SU-DHL-6 (cell line): ENCODE data around the gene ZCCHC8.

ENCODE experiments used
- H2AFZ ChIP-seq: fragments of 200-600 bp; sonication (generic); 2 replicates; pipeline ENCODE4 v1.6.1; 2014; ENCODE audit warnings: low read depth, mild to moderate bottlenecking, moderate library complexity, mixed read lengths, antibody characterized with exemption, low read length; ENCODE audit not compliant: severe bottlenecking
- H3F3A ChIP-seq: fragments of 200-600 bp; shearing (Covaris generic); 2 replicates; pipeline ENCODE4 v1.6.0; 2016; ENCODE audit warnings: antibody characterized with exemption, mild to moderate bottlenecking; ENCODE audit not compliant: insufficient read depth
- H3K27ac ChIP-seq: fragments of 200-600 bp; sonication (generic); 2 replicates; pipeline ENCODE4 v1.5.1; 2016; ENCODE audit warnings: low read depth, mild to moderate bottlenecking, low read length, moderate library complexity, mixed read lengths
- H3K27me3 ChIP-seq: fragments of 200-600 bp; sonication (generic), shearing (Covaris generic); 2 replicates; pipeline ENCODE4 v1.6.0; 2014; ENCODE audit warnings: mild to moderate bottlenecking, low read length
- H3K36me3 ChIP-seq: fragments of 200-600 bp; sonication (generic); 2 replicates; pipeline ENCODE4 v1.6.1; 2014; ENCODE audit warnings: mild to moderate bottlenecking, low read length, mixed read lengths
- H3K4me2 ChIP-seq: fragments of 300-600, 200-600 bp; shearing (Covaris generic), sonication (generic); 2 replicates; pipeline ENCODE4 v1.6.0; 2014; ENCODE audit warnings: low read length, low read depth, mild to moderate bottlenecking; ENCODE audit not compliant: poor library complexity, severe bottlenecking
- H3K4me3 ChIP-seq: fragments of 200-600 bp; sonication (generic); 2 replicates; pipeline ENCODE4 v1.5.1; 2014; ENCODE audit warnings: antibody characterized with exemption, low read length, mild to moderate bottlenecking, mixed read lengths; ENCODE audit not compliant: insufficient read depth, poor library complexity, severe bottlenecking
- H3K79me2 ChIP-seq: fragments of 200-600 bp; sonication (generic); 2 replicates; pipeline ENCODE4 v1.6.1; 2014; ENCODE audit warnings: mild to moderate bottlenecking, low read length, moderate library complexity; ENCODE audit not compliant: insufficient read depth
- H3K9ac ChIP-seq: fragments of 200-600 bp; sonication (generic); 2 replicates; pipeline ENCODE4 v1.7.0; 2014; ENCODE audit warnings: mild to moderate bottlenecking, low read length
- H3K9me2 ChIP-seq: fragments of 200-600 bp; sonication (generic); replicated peaks from 2 replicates; pipeline ENCODE4 v1.6.1; 2014; ENCODE audit warnings: low read length; ENCODE audit not compliant: insufficient read depth
- H3K9me3 ChIP-seq: fragments of 200-600 bp; sonication (generic); 2 replicates; pipeline ENCODE4 v1.6.1; 2014; ENCODE audit warnings: low read length, mixed read lengths; ENCODE audit not compliant: insufficient read depth
- H4K20me1 ChIP-seq: fragments of 200-600 bp; sonication (generic); 2 replicates; pipeline ENCODE4 v1.6.1; 2014; ENCODE audit warnings: low read depth, mild to moderate bottlenecking, antibody characterized with exemption, low read length, moderate library complexity, mixed read lengths
- CTCF ChIP-seq: fragments of 200-600 bp; sonication (generic); IDR thresholded peaks from one replicate; pipeline ENCODE4 v1.5.1; 2017; ENCODE audit warnings: antibody characterized with exemption, mild to moderate bottlenecking, low read length, moderate library complexity; ENCODE audit not compliant: insufficient read depth, poor library complexity, severe bottlenecking
- EZH2phosphoT487 ChIP-seq: fragments of 200-600 bp; sonication (generic), shearing (Covaris generic); conservative IDR thresholded peaks from 2 replicates; pipeline ENCODE4 v1.6.1; 2018; ENCODE audit warnings: mild to moderate bottlenecking, antibody characterized with exemption, low read length, moderate library complexity, mixed read lengths

ZCCHC8 gene

GRCh38 chr12:122523280-122523679 is 22.5 kb upstream of the ZCCHC8 start:
- no peak overlapping the region for H3K27ac ChIP-seq
- peak overlapping the region; percentile 96 for H3K9ac ChIP-seq
- H4K20me1 ChIP-seq = peaks cover 68% of the 10 kb centered on the region

GRCh38 chr12:122520676-122521075 is 19.9 kb upstream of the ZCCHC8 start:
- Histone ChIP-seq H2AFZ (no peak overlapping the region), H3K4me2 (no peak overlapping the region), H3K79me2 (peaks cover 92% of the 10 kb centered on the region), H3F3A (peaks cover 47% of the 10 kb centered on the region), H3K36me3 (peaks cover 90% of the 10 kb centered on the region), H3K27ac (no peak overlapping the region), H3K4me3 (no peak overlapping the region), H3K9me3 (no peaks in the 10 kb centered on the region), H3K9me2 (no peaks in the 10 kb centered on the region), H3K27me3 (no peaks in the 10 kb centered on the region), H3K9ac (no peak overlapping the region), H4K20me1 (peaks cover 77% of the 10 kb centered on the region)
- TF ChIP-seq CTCF (no peak), EZH2phosphoT487 (no peak)

More at GRCh38 chr12:122523280-122523679, 22.5 kb upstream of the ZCCHC8 start:
- Histone ChIP-seq H3K9me2 (no peaks in the 10 kb centered on the region), H2AFZ (no peak overlapping the region), H3K4me3 (no peak overlapping the region), H3K36me3 (peaks cover 70% of the 10 kb centered on the region), H3F3A (peaks cover 30% of the 10 kb centered on the region), H3K27me3 (no peaks in the 10 kb centered on the region), H3K4me2 (peak overlapping the region; percentile 85), H3K79me2 (peaks cover 94% of the 10 kb centered on the region), H3K9me3 (no peaks in the 10 kb centered on the region)
- no peak for TF ChIP-seq CTCF
- TF ChIP-seq EZH2phosphoT487 = no peak

- Histone ChIP-seq H3K9me3 (no peaks in the 10 kb centered on the region), H3K9me2 (no peaks in the 10 kb centered on the region), H3K9ac (no peak overlapping the region), H3K36me3 (peaks cover 93% of the 10 kb centered on the region), H4K20me1 (peaks cover 68% of the 10 kb centered on the region), H3K4me2 (no peak overlapping the region), H3K27me3 (no peaks in the 10 kb centered on the region), H3K79me2 (peaks cover 91% of the 10 kb centered on the region), H2AFZ (no peak overlapping the region), H3F3A (peaks cover 58% of the 10 kb centered on the region), H3K27ac (no peak overlapping the region), H3K4me3 (no peak overlapping the region)
- TF ChIP-seq EZH2phosphoT487 (no peak), CTCF (no peak)
Measured at GRCh38 chr12:122519418-122519817, 18.7 kb upstream of the ZCCHC8 start.
